NCI-H128 (cell line): ENCODE data around the gene SRRM5.
A peak's percentile ranks its signal among the peaks of the same experiment; 100 is the strongest.
"Not testable (repeated sequence)": the region's sequence is repeated elsewhere in the genome, so short reads cannot be mapped to it uniquely, and the experiment has no call there.

Experiments
- DNase-seq: peaks from one replicate; lab custom pipeline; 2025; ENCODE audit not compliant: unreplicated experiment; lab: John Stamatoyannopoulos, UW

Gene SRRM5

GRCh38 chr19:43610493-43610892 is 1.4 kb upstream of the SRRM5 start:
- DNase-seq, result no peak

GRCh38 chr19:43612374-43612773 is 486 bp downstream of the SRRM5 start:
- no peak for DNase-seq

- DNase-seq, result no peak
These were observed 4.4 kb downstream of the SRRM5 start for GRCh38 chr19:43616306-43616705.

GRCh38 chr19:43616954-43617353 is 5.1 kb downstream of the SRRM5 start:
- no peak for DNase-seq

GRCh38 chr19:43618921-43619261 is 7.0 kb downstream of the SRRM5 start:
- DNase-seq, result peak; percentile 58

- peak; percentile 76 for DNase-seq
These were observed 7.6 kb downstream of the SRRM5 start, which contains the start of gene ZNF428 for GRCh38 chr19:43619262-43620060. Gene ZNF428, minus strand, starts transcription at chr19:43619629. Its CDS starts 5,325 bp downstream, at chr19:43614304.

- no peak for DNase-seq
These were observed 8.4 kb downstream of the SRRM5 start for GRCh38 chr19:43620061-43621001.

- DNase-seq, result no peak
These were observed 10.2 kb downstream of the SRRM5 start for GRCh38 chr19:43622070-43622469.

- no peak for DNase-seq
These were observed 11.1 kb downstream of the SRRM5 start for GRCh38 chr19:43622956-43623355.

GRCh38 chr19:43623889-43624670 is 12.2 kb downstream of the SRRM5 start:
- no peak for DNase-seq

GRCh38 chr19:43624933-43625332 is 13.0 kb downstream of the SRRM5 start:
- no peak for DNase-seq

- DNase-seq, result no peak
These were observed 14.2 kb downstream of the SRRM5 start for GRCh38 chr19:43625918-43626579.

- DNase-seq, result no peak
These were observed 14.9 kb downstream of the SRRM5 start for GRCh38 chr19:43626838-43627237.

GRCh38 chr19:43628646-43629326 is 16.9 kb downstream of the SRRM5 start:
- DNase-seq, result no peak

- DNase-seq, result no peak
These were observed 19.6 kb downstream of the SRRM5 start for GRCh38 chr19:43631491-43631890.

GRCh38 chr19:43633520-43633919 is 21.6 kb downstream of the SRRM5 start:
- no peak for DNase-seq

- no peak for DNase-seq
These were observed 22.2 kb downstream of the SRRM5 start for GRCh38 chr19:43634068-43634467.

GRCh38 chr19:43634506-43634871 is 22.6 kb downstream of the SRRM5 start:
- no peak for DNase-seq

- no peak for DNase-seq
These were observed 23.1 kb downstream of the SRRM5 start for GRCh38 chr19:43634872-43635560.

GRCh38 chr19:43635561-43635940 is 23.7 kb downstream of the SRRM5 start:
- not testable (repeated sequence) for DNase-seq
